HepG2 (cell line): ENCODE measurements around the gene HLA-F. TPM values are rescaled to one million over a fixed set of nuclear protein-coding genes. Genes with fewer than 3 reads are reported as not detected.

ENCODE experiments used
- ATAC-seq: fragments of 200-7000 bp; cut with Tn5 transposase; 3 replicates; pipeline ENCODE4 v1.9.1; 2020; ENCODE audit warnings: mild to moderate bottlenecking, moderate library complexity
- BruUV-seq: library from RNA; stranded (reverse); fragments of 400-500 nt; replicated peaks from 2 replicates; lab custom pipeline; 2021; lab: Mats Ljungman, UMichigan
- CTCF ChIA-PET: fragments of 300-600 bp; formaldehyde crosslinking; extraction: SDS; loops from one replicate; lab custom pipeline; 2021; ENCODE audit warnings: low total read pairs, inconsistent platforms, low intra/inter-chr PET ratio; lab: Yijun Ruan, JAX
- POLR2A ChIA-PET: fragments of 350-600 bp; sonication (Branson Sonifier 250); formaldehyde crosslinking; loops from one replicate; lab custom pipeline; 2020; ENCODE audit warnings: antibody characterized with exemption, inconsistent platforms; lab: Yijun Ruan, JAX
- DNase-seq: peaks from one replicate; pipeline ENCODE4 v3.0.0-alpha.2; 2015; ENCODE audit warnings: low spot score
- FAIRE-seq: peaks from 3 replicates; lab custom pipeline; 2011; peaks lifted over from hg19 to GRCh38; lab: Jason Lieb, UNC
- H2AFZ ChIP-seq: one replicate; pipeline ENCODE4 v1.6.1; 2011; ENCODE audit warnings: low read length, inconsistent platforms
- H3K27ac ChIP-seq: fragments of 300-600 bp; 3 replicates; pipeline ENCODE4 v1.8.0; 2011; ENCODE audit warnings: mixed run types, mild to moderate bottlenecking, mixed read lengths, low read length, inconsistent platforms; ENCODE audit not compliant: insufficient read depth; ENCODE audit errors: extremely low read length
- H3K27me3 ChIP-seq, 2 experiments: fragments of 200-600 bp in 1 of 2; 2 replicates in 1 of 2; 3 replicates in 1 of 2; pipeline versions ENCODE4 v1.6.0 to v1.8.0; 2011; ENCODE audit warnings: low read length in 2 of 2, mild to moderate bottlenecking in 2 of 2, moderate library complexity in 2 of 2, inconsistent platforms in 1 of 2; ENCODE audit not compliant: insufficient read depth in 2 of 2, control insufficient read depth in 1 of 2
- H3K36me3 ChIP-seq, 2 experiments: fragments of 200-600 bp in 1 of 2; replicated peaks in 1 of 2; 2 replicates in 1 of 2; 3 replicates in 1 of 2; pipeline versions ENCODE4 v1.5.1 to v1.8.0; 2011; ENCODE audit warnings: low read length in 2 of 2, inconsistent platforms in 1 of 2; ENCODE audit not compliant: insufficient read depth in 2 of 2, control insufficient read depth in 1 of 2
- H3K4me1 ChIP-seq: 2 replicates; pipeline ENCODE4 v1.5.1; 2012; ENCODE audit warnings: low read length, inconsistent platforms; ENCODE audit not compliant: insufficient read depth
- H3K4me2 ChIP-seq: 2 replicates; pipeline ENCODE4 v1.6.0; 2011; ENCODE audit warnings: low read depth, low read length, inconsistent platforms
- H3K4me3 ChIP-seq, 3 experiments: fragments of 200-600 bp in 1 of 3; sonication (generic), shearing (Covaris generic) in 1 of 3; replicated peaks in 1 of 3; 2 replicates each; pipeline ENCODE4 v1.5.1; 2011 to 2016; ENCODE audit warnings: low read length in 3 of 3, inconsistent platforms in 2 of 3, low read depth in 2 of 3, mild to moderate bottlenecking in 2 of 3, control low read depth in 1 of 3, mixed read lengths in 1 of 3; ENCODE audit not compliant: insufficient read depth in 1 of 3
- H3K79me2 ChIP-seq: one replicate; pipeline ENCODE4 v1.6.1; 2011; ENCODE audit warnings: low read length, inconsistent platforms; ENCODE audit not compliant: insufficient read depth
- H3K9ac ChIP-seq: 2 replicates; pipeline ENCODE4 v1.6.0; 2011; ENCODE audit warnings: mild to moderate bottlenecking, low read depth, low read length, inconsistent platforms; ENCODE audit not compliant: insufficient read depth
- H3K9me3 ChIP-seq: 2 replicates; pipeline ENCODE4 v1.5.1; 2012; ENCODE audit warnings: mild to moderate bottlenecking, low read length
- H4K20me1 ChIP-seq: 2 replicates; pipeline ENCODE4 v1.6.0; 2011; ENCODE audit warnings: inconsistent platforms, mild to moderate bottlenecking, low read length, moderate library complexity; ENCODE audit not compliant: insufficient read depth
- ATF1 ChIP-seq: IDR thresholded peaks from 2 replicates; pipeline ENCODE4 v1.6.1; 2016; ENCODE audit warnings: mild to moderate bottlenecking, control low read depth
- HNRNPK ChIP-seq: fragments of 200-400 bp; formaldehyde crosslinking; IDR thresholded peaks from 2 replicates; pipeline ENCODE4 v1.6.1; 2018; ENCODE audit warnings: low read length, low read depth, moderate library complexity, mild to moderate bottlenecking; ENCODE audit not compliant: poor library complexity, severe bottlenecking
- IRF1 ChIP-seq: sonication (generic); formaldehyde crosslinking; IDR thresholded peaks from 2 replicates; pipeline ENCODE4 v1.4.0; 2020; ENCODE audit warnings: low read depth, mild to moderate bottlenecking, missing genetic modification reagents
- KDM4B ChIP-seq: sonication (generic); formaldehyde crosslinking; IDR thresholded peaks from 2 replicates; pipeline ENCODE4 v1.4.0; 2020; ENCODE audit warnings: missing genetic modification reagents
- KDM6A ChIP-seq: IDR thresholded peaks from 2 replicates; pipeline ENCODE4 v1.6.1; 2016; ENCODE audit warnings: low read depth
- NCOA5 ChIP-seq: sonication (generic); formaldehyde crosslinking; IDR thresholded peaks from 2 replicates; pipeline ENCODE4 v1.4.0; 2020; ENCODE audit warnings: missing genetic modification reagents
- NR1H2 ChIP-seq: sonication (generic); formaldehyde crosslinking; IDR thresholded peaks from 2 replicates; pipeline ENCODE4 v1.8.1; 2022; ENCODE audit warnings: low read depth, missing genetic modification reagents, borderline replicate concordance
- RNF2 ChIP-seq: fragments of 450-650 bp; conservative IDR thresholded peaks from 2 replicates; pipeline ENCODE4 v1.6.1; 2016; ENCODE audit warnings: low read depth
- TARDBP ChIP-seq: sonication (generic); formaldehyde crosslinking; IDR thresholded peaks from 2 replicates; pipeline ENCODE4 v1.8.0; 2022; ENCODE audit warnings: mild to moderate bottlenecking, missing genetic modification reagents
- ZFP1 ChIP-seq: IDR thresholded peaks from 2 replicates; pipeline ENCODE4 v1.6.1; 2016
- ZNF101 ChIP-seq: sonication (generic); formaldehyde crosslinking; IDR thresholded peaks from 2 replicates; pipeline ENCODE4 v1.4.0; 2020; ENCODE audit warnings: mild to moderate bottlenecking, low read depth, missing genetic modification reagents, borderline replicate concordance
- ZNF441 ChIP-seq: sonication (generic); formaldehyde crosslinking; IDR thresholded peaks from 2 replicates; pipeline ENCODE4 v1.7.0; 2021; ENCODE audit warnings: missing genetic modification reagents, borderline replicate concordance
- ZNF615 ChIP-seq: sonication (generic); formaldehyde crosslinking; IDR thresholded peaks from 2 replicates; pipeline ENCODE4 v1.5.0; 2020; ENCODE audit warnings: mild to moderate bottlenecking, missing genetic modification reagents, borderline replicate concordance
- WGBS: methylation state at CpG from one replicate; pipeline ENCODE4 v1.1.6; 2017; ENCODE audit warnings: low lambda C conversion rate; 5-methylcytosine and 5-hydroxymethylcytosine counted together
- in situ Hi-C: cut with HindIII; loops from 2 replicates; pipeline ENCODE4 v1.10.0; 2017; ENCODE audit warnings: low pct_unique_long_range_greater_than_20kb; ENCODE audit not compliant: extremely low pct_ligation_motif_present
- intact Hi-C: fragments of 100-400 bp; cut with micrococcal nuclease; formaldehyde crosslinking; loops from one replicate; pipeline ENCODE4 v1.10.0; 2022; ENCODE audit not compliant: unreplicated experiment
- polyA plus RNA-seq, 8 experiments: library from polyadenylated mRNA; depleted of rRNA in 3 of 8; stranded (reverse) in 7 of 8; unstranded in 1 of 8; fragments of >200 nt; fragmentation: Illumina TruSeq in 4 of 8; extraction: Trizol in 4 of 8; gene quantifications; 2 replicates each; pipeline versions ENCODE4 v1.2.1 to v1.2.3, GENCODE V29; 2011 to 2016; ENCODE audit warnings: low read depth in 4 of 8, missing spikeins in 1 of 8, mixed read lengths in 1 of 8; ENCODE audit not compliant: insufficient read depth in 1 of 8
- total RNA-seq, 5 experiments: library from RNA; depleted of rRNA; stranded (reverse); fragments of >200 nt; fragmentation: Illumina TruSeq; extraction: Trizol; gene quantifications; 2 replicates each; pipeline ENCODE4 v1.2.3, GENCODE V29; 2016; ENCODE audit warnings: low read depth in 1 of 5
- TF ChIP-seq, protein P1 (sequence below): IDR thresholded peaks from 2 replicates; pipeline ENCODE4 v1.6.1; 2016; ENCODE audit warnings: control low read depth
- TF ChIP-seq, protein P2 (sequence below): sonication (generic); formaldehyde crosslinking; IDR thresholded peaks from 2 replicates; pipeline ENCODE4 v1.8.0; 2022; ENCODE audit warnings: low read depth, missing genetic modification reagents
- TF ChIP-seq, protein P3 (sequence below): sonication (generic); formaldehyde crosslinking; IDR thresholded peaks from 2 replicates; pipeline ENCODE4 v1.5.1; 2020; ENCODE audit warnings: missing genetic modification reagents, mild to moderate bottlenecking, borderline replicate concordance

Gene HLA-F
- total and polyA plus RNA-seq, 2 of the 13 experiments (the other 11 are each of a cell fraction or from before 2014, with no cell fraction given), result 6.0 to 6.1 TPM

- 100% methylated on average over 3 of the region's 4 CpGs for WGBS
- H3K4me3 ChIP-seq, result no peak overlapping the region
- no peaks in the 10 kb centered on the region for H3K36me3 ChIP-seq
- no peak overlapping the region for H2AFZ ChIP-seq
- H3K9me3 ChIP-seq, result no peaks in the 10 kb centered on the region
- no peaks in the 10 kb centered on the region for H3K27me3 ChIP-seq
- FAIRE-seq, result no peak
- H3K27ac ChIP-seq, result no peak overlapping the region
- H3K4me2 ChIP-seq, result no peak overlapping the region
- in situ Hi-C loops, result loop anchor here (10.0 kb wide), 1 partner anchor 261 kb away; no protein-coding TSS in a partner anchor
- no TSS peak for BruUV-seq
- TF ChIP-seq HNRNPK (no peak), RNF2 (no peak), NCOA5 (CRISPR knock-in tag) (no peak), KDM6A (CRISPR knock-in tag) (no peak), NR1H2 (CRISPR knock-in tag) (no peak), ZNF615 (no peak), TARDBP (CRISPR knock-in tag) (no peak), ZFP1 (CRISPR knock-in tag) (no peak), ATF1 (CRISPR knock-in tag) (no peak), ZNF101 (CRISPR knock-in tag) (no peak), IRF1 (no peak), KDM4B (CRISPR knock-in tag) (no peak), ZNF441 (CRISPR knock-in tag) (no peak)
- TF ChIP-seq, protein P1, sequence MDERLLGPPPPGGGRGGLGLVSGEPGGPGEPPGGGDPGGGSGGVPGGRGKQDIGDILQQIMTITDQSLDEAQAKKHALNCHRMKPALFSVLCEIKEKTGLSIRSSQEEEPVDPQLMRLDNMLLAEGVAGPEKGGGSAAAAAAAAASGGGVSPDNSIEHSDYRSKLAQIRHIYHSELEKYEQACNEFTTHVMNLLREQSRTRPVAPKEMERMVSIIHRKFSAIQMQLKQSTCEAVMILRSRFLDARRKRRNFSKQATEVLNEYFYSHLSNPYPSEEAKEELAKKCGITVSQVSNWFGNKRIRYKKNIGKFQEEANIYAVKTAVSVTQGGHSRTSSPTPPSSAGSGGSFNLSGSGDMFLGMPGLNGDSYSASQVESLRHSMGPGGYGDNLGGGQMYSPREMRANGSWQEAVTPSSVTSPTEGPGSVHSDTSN, result no peak
- TF ChIP-seq, protein P2, sequence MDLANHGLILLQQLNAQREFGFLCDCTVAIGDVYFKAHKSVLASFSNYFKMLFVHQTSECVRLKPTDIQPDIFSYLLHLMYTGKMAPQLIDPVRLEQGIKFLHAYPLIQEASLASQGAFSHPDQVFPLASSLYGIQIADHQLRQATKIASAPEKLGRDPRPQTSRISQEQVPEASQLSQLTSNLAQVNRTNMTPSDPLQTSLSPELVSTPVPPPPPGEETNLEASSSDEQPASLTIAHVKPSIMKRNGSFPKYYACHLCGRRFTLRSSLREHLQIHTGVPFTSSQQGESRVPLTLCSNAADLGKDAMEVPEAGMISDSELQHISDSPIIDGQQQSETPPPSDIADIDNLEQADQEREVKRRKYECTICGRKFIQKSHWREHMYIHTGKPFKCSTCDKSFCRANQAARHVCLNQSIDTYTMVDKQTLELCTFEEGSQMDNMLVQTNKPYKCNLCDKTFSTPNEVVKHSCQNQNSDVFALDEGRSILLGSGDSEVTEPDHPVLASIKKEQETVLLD (CRISPR knock-in tag), result no peak
- TF ChIP-seq, protein P3, sequence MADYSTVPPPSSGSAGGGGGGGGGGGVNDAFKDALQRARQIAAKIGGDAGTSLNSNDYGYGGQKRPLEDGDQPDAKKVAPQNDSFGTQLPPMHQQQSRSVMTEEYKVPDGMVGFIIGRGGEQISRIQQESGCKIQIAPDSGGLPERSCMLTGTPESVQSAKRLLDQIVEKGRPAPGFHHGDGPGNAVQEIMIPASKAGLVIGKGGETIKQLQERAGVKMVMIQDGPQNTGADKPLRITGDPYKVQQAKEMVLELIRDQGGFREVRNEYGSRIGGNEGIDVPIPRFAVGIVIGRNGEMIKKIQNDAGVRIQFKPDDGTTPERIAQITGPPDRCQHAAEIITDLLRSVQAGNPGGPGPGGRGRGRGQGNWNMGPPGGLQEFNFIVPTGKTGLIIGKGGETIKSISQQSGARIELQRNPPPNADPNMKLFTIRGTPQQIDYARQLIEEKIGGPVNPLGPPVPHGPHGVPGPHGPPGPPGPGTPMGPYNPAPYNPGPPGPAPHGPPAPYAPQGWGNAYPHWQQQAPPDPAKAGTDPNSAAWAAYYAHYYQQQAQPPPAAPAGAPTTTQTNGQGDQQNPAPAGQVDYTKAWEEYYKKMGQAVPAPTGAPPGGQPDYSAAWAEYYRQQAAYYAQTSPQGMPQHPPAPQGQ (CRISPR knock-in tag), result no peak
- TF ChIP-seq, all 625 proteins: peak for 0
- DNase-seq (no peak), ATAC-seq (no peak)
- H3K4me1 ChIP-seq, result peaks cover 23% of the 10 kb centered on the region
- H4K20me1 ChIP-seq, result no peaks in the 10 kb centered on the region
- ChIA-PET POLR2A (no interaction called here), CTCF (no interaction called here)
- intact Hi-C loops, result no loop called here
- no peak overlapping the region for H3K9ac ChIP-seq
- no peaks in the 10 kb centered on the region for H3K79me2 ChIP-seq
These were observed 20.9 kb downstream of the HLA-F start for GRCh38 chr6:29744131-29744530.
